ENCODE results near the gene IL19.

The IL19 gene

DNA sequence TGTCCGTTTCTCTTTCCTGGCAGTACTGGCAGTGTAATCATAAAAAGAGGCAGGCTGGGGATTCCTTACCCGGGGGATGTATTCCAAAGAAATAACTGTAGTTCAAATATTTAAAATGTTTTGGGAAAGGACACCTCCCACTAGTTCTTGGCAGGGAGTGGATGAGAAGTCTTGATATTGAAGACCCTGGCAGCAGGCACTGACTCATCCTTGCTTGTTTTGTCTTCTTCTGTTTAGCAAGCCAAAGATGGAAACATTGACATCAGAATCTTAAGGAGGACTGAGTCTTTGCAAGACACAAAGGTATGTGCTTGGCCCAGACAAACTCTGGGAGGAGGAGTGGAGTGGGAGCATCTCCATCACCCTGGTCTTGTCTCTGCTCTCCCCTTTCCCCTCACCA lies 95.5 kb downstream of the IL19 start:
- DNase-seq, result no peak

DNA sequence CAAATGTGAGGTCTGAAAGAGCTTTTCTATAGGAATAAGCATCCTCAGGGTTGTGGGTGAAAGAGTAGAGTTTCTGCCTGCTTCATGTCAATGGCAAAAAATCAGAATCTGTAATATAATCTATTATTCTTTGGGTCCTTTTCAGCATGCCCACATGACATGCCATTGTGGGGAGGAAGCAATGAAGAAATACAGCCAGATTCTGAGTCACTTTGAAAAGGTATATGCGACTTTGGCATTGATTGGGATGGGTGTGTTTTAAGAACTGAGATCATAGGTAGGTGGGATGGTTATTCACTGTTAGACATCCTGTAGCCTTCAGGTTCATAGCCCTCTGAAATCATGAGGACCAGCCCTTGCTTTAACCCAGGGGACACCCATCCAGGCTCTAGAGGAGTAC lies 96.7 kb downstream of the IL19 start:
- no peak for DNase-seq

DNA sequence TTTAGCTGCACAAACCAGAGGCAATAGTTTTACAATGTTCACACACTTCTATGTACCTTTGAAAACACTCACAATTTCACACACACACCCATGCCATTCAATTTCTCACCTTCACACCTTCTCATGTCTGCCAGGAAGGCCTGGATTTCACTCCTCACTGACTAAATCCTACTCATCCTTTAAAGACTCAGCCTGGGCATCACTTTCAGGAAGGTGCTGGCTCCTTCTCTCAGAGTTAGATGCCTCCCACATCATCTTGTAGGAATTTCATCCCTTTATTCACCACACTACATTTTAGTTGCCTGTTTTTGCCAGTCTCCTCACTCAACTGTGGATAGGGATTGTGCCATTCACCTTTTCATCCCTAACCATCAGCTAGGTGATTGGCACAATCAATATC lies 97.1 kb downstream of the IL19 start:
- DNase-seq, result no peak

DNA sequence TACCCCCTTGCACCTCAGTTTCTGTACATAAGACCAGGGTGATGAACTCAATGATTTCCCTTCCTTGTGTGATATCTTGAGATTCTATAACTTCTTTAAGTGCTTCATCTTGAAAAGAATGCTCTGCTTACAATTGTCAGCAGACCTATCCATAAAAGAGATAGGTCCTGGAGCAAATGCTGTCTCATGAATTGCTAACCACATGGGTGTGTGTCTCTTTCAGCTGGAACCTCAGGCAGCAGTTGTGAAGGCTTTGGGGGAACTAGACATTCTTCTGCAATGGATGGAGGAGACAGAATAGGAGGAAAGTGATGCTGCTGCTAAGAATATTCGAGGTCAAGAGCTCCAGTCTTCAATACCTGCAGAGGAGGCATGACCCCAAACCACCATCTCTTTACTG lies 97.7 kb downstream of the IL19 start:
- no peak for DNase-seq

DNA sequence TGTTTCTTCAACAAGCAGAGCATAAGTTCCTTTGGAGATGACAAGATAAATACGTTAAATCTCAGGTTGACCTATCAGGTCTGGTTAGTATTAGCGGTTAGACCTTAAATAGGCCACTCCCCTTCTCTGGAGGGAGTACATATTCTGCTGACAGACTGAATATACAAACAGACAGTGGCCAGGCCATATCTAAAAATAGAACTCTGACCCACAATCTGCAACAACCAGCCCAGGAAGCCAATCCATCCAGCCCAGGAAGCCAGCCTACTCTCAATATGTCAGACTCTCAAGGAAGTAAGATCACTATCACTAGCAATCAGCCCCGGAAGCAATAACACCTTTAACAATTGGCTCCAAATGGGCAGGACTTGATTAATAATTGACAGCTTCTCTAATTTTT lies 101.6 kb downstream of the IL19 start:
- DNase-seq, result no peak

DNA sequence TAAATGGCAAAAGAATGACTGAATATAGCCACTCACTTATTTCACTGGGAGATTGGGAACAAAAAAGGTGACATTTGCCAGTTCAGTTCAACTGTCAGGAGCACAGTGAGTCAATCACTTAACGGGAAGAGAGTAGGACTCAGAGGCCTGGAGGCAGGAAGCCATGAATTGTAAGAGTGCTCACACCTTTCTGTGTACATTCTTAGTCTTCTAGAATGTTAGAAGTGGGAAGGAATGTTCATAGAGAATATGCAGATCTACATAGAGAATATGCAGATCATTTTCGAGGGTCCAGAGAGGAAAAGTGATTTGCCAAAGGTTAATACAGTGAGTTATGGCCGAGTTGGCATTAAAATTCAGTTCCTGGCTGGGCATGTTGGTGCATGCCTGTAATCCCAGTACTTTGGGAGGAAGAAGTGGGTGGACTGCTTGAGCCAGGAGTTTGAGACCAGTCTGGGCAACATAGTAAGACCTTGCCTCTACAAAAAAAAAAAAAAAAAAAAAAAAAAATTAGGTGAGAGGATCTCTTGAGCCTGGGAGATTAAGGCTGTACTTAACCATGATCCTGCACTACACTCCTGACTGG lies 103.1 kb downstream of the IL19 start:
- DNase-seq, result no peak

DNA sequence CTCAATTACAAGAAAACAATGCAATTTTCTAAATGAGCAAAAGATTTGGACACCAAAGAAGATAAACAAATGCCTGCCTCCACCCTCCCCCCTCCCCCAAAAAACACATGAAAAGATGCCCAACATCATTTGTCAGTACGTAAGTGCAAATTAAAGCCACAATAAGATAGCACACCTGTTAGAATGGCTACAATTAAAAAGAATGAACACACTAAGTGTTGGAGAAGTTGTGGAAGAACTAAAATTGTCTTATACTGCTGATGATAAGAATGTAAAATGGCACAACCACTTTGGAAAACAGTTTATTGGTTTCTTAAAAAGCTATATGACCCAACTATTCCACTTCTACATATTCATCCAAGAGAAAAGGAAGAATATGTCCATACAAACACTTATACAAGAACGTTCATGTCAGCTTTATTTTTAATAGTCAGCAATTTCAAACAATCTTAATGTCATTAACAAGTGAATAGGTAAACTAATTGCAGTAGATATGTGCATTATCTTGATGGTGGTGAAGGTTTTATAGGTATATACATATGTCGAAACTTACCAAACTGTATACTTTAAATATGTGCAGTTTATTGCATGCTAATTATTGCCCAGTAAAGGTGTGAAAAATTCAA lies 105.3 kb downstream of the IL19 start:
- DNase-seq, result no peak

DNA sequence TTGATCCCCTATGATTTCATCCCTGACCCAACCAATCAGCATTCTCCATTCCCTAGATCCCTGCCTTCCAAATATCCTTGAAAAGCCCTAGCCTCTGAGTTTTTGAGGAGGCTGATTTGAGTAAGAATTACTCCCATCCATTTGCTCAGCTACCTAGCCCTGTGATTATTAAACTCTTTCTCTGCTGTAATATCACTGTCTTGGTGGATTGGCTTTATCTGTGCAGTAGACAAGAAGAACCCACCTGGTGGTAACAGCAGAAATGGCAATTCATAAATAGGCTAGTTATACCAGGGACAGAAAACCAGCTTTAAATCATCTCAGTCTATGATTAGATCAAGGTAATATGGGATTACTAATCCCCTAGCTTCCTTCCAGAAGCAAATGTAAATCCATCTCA lies 107.9 kb downstream of the IL19 start:
- DNase-seq, result no peak

DNA sequence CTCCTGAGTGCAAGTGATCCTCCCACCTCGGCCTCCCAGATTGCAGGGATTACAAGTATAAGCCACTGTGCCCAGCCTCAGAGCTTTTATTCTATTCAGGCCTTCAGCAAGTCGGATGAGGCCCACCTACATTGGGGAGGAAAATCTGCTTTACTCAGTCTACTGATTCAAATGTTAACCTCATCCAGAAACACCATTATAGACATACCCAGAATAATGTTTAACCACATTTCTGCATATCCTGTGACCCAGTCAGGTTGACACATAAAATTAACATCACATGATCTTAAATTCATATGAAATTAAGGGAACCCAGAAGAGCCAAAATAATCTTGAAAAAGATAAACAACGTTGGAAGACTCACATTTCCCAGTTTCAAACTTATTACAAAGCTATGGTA lies 109.7 kb downstream of the IL19 start:
- DNase-seq, result no peak

DNA sequence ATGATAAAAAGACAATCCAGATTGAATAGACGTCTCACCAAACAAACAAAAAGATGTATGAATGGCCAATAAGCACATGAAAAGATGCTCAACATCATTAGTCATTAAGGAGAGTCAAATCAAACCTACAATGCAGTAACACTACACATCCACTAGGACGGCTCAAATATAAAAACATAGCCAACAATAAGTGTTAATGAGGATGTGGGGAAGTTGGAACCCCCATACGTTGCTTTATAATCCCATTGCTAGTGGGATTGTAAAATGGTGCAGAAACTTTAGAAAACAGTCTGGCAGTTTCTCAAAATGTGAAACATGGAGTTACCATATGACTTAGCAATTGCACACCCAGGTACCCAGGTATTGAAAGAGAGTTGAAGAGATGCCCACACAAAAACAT lies 112.0 kb downstream of the IL19 start:
- no peak for DNase-seq

DNA sequence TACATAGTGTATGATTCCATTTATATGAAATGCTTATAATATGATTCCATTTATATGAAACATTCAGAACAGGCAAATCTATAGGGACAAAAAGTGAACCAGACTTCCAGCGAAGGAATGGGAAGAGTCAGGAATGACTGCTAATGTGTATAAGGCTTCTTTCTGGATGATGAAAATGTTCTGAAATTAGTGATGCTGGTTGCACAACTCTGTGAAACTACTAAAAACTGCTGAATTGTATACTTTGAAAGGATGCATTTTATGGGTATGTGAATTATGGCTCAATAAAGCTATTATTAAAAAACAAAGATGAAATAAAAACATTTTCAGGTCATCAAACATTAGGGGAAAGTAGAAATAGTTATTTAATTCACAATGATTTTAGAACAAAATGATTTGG lies 112.6 kb downstream of the IL19 start:
- no peak for DNase-seq

DNA sequence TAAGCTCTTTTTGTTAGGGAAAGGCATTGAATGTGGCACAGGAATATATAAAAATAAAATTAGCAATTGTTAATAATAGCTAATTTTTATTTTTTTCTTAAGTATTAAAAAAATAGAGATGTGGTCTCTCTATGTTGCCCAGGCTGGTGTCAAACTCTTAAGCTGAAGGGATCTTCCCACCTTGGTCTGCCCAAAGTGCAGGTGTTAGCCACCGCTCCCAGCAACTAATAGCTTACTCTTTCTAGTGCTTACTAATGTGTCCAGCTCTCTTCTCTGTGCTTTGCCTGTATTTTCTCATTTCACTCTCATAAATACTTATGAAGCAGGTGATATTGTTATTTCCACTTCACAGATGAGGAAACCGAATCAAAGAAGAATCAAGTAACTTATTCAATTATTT lies 113.3 kb downstream of the IL19 start:
- no peak for DNase-seq

DNA sequence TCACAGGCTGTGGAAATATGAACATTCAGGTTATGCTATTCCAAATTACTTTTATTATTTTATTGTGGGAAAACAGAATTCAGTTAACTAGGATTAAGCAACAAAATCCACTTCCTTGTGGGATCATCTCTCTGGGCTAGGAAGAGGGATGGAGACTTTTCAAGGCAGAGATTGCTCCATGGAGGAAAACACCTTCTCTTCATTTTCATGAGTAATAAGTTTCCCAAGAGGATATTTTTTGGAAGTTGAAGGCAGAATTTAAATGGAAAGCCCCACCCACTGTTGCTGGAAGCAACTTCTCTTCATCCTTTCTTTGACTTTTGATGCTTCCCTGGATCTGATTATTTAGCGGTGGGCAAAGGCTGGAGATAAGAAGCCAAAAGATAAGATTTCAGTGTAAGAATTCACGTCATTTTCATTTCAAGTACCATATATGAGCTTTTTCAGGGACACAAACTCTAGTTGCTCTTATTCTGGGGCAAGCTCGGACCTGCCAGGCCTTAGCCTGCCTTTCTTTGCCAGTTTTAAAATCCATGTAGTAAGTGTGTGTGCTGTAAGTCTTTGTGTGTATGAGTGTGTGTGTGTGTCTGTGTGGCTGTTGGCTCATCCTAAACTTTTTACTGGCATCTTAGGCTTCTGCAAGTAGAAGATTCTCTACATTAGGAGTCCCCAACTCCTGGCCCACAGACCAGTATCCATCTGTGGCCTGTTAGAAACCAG lies 114.9 kb downstream of the IL19 start:
- no peak for DNase-seq

DNA sequence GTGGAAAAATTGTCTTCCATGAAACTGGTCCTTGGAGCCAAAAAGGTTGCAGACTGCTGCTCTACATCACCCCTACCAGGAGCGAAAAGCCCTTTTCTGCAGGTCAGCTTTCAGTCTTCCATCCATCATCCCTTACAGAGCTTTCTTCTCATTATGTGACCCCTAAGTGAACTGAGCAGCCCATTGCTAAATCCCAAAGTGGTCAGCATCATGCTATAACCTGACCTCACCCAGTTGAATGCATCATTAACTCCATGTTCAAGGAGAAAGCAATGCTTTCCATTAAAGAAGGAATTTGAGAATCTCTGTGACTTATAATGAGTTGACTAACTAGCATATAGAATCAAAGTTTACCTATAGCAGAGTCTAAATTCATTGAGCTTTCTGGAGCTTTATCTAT lies 116.3 kb downstream of the IL19 start:
- no peak for DNase-seq

DNA sequence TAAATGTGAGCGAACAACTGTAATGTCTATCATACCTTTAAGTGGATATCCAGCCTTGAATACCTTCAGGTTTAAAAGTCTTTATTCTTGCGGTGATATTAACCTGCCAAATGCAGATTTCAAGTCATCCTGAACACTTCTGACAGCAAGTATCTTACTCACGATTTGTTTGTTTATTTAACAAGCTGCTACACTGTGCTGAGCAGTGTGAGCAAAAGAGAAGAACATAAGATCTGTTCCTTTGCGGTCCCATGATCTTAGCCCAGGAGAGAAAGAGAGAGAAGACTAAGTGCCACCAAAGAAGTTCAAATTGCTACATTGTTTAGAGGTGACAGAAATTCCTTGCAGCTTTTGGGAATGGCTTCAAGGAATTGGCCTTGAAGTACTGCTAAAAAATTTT lies 117.1 kb downstream of the IL19 start:
- no peak for DNase-seq

DNA sequence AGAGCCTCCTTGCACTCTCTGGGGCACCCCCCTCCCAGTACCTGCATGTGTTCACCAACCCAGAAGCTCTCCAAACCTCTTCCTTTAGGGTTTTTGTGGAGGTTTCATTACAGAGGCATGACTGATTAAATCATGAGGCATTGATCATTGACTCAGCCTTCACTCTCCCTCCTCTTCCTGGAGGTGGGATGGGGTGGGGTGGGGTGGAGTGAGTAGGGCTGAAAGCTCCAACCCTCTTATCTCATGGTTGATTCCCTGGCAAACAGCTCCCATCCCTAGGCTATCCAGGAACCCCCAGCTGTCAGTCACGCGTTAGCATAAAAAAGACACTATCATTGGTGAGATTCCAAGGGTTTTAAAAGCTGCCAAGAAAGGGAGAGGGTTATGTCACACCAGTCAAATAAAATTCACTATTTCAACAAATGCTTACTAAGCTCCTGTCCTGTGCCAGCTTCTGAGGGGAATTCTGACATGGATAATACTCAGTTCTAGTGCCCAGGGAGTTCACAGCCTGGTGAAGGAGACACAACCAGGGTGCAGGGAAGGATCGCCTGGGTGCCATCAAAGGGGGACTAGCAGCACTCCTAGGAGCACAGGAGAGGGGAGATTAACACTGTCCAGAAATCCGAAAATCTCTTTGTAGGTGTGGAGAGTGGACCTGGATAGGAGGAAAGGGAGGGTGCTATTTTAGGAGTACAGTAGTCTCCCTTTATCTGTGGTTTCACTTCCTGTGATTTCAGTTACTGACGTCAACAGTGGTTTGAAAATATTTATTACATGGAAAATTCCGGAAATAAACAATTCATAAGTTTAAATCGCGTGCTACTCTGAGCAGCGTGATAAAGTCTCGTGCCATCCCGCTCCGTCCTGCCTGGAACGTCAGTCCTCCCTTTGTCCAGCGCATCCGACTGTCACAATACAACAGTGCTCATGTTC lies 119.8 kb downstream of the IL19 start:
- DNase-seq, result peak in 3 of 6 experiments; percentile 10 to 52 (median 31)

DNA sequence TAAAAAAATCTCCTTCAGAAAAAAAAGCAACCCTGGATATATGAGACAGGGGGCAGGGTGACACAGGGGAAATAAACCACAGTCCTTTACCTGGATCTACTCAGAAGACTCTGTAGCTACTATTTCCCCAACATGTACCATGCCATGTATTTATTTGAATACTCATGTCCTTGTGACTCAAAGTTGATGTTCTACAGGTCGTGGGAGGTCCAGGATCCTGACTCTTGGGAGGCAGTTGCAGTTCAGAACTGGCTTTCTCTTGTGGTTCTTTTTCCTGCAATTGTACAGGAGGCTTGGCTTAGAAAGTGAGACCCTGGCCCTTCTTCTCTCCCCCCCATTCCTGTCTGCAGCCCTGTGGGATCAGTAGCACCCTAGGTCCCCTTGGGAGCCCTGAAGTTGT lies 120.8 kb downstream of the IL19 start:
- DNase-seq, result no peak

All from stimulated activated naive CD4-positive, alpha-beta T cell (primary cell).